ENCODE results near the gene UBP1. TPM values are rescaled to one million over a fixed set of nuclear protein-coding genes. Genes with fewer than 3 reads are reported as not detected.

UBP1 gene
- total RNA-seq, 5 donors from 2014 or later (not counting 1 experiment from before 2014, with no cell fraction given): 87.3 to 101 (median 91.4) TPM

- Histone ChIP-seq H3K4me1 (ENCODE audit: control insufficient read depth in 1 of 2, extremely low read depth in 1 of 2, insufficient read depth in 2 of 2, low read length in 2 of 2) (peaks cover 0 to 4% of the 10 kb centered on the region in 2 experiments), H3K36me3 (ENCODE audit: control insufficient read depth in 2 of 2, extremely low read depth in 1 of 2, insufficient read depth in 1 of 2, low read length in 1 of 2) (no peaks in the 10 kb centered on the region), H3K4me3 (ENCODE audit: control insufficient read depth in 1 of 2, extremely low read depth in 1 of 2, low read length in 1 of 2) (no peak overlapping the region), H3K27me3 (replicated peaks in 1 of 2; ENCODE audit: control insufficient read depth in 2 of 2, extremely low read depth in 1 of 2, insufficient read depth in 2 of 2, low read length in 1 of 2) (peaks cover 0 to 2% of the 10 kb centered on the region in 2 experiments), H3K9me3 (no peaks in the 10 kb centered on the region), H3K27ac (ENCODE audit: low read length) (no peak overlapping the region)
- Mint-ChIP-seq H3K9me3 (no peaks in the 10 kb centered on the region), H3K4me3 (no peak overlapping the region), H3K4me1 (peaks cover 0 to 3% (median 0%) of the 10 kb centered on the region in 3 donors), H3K27me3 (peaks cover 0 to 3% of the 10 kb centered on the region in 2 donors), H3K27ac (no peak overlapping the region), H3K36me3 (no peaks in the 10 kb centered on the region)
- WGBS (ENCODE audit: insufficient coverage): 90% methylated on average over 2 of the region's 10 CpGs
- ChIA-PET POLR2A (no interaction called here), CTCF (no interaction called here)
- ATAC-seq (replicated peaks in 1 of 4) (no peak), DNase-seq (no peak)
These were observed 75.6 kb downstream of the UBP1 start for GRCh38 chr3:33364531-33365128.

GRCh38 chr3:33364060-33364459 lies 76.1 kb downstream of the UBP1 start:
- Mint-ChIP-seq H3K4me1 (peaks cover 0 to 3% (median 0%) of the 10 kb centered on the region in 3 donors), H3K27me3 (peaks cover 2 to 3% of the 10 kb centered on the region in 2 donors), H3K4me3 (no peak overlapping the region), H3K36me3 (no peaks in the 10 kb centered on the region), H3K9me3 (no peaks in the 10 kb centered on the region), H3K27ac (no peak overlapping the region)
- H3K9me3 ChIP-seq: no peaks in the 10 kb centered on the region
- H3K36me3 ChIP-seq (ENCODE audit: control insufficient read depth in 2 of 2, extremely low read depth in 1 of 2, insufficient read depth in 1 of 2, low read length in 1 of 2): no peaks in the 10 kb centered on the region
- ATAC-seq (replicated peaks in 1 of 4) (no peak), DNase-seq (no peak)
- H3K27me3 ChIP-seq (replicated peaks in 1 of 2; ENCODE audit: control insufficient read depth in 2 of 2, extremely low read depth in 1 of 2, insufficient read depth in 2 of 2, low read length in 1 of 2): peaks cover 0 to 2% of the 10 kb centered on the region in 2 experiments
- H3K4me1 ChIP-seq (ENCODE audit: control insufficient read depth in 1 of 2, extremely low read depth in 1 of 2, insufficient read depth in 2 of 2, low read length in 2 of 2): peaks cover 0 to 4% of the 10 kb centered on the region in 2 experiments
- POLR2A ChIA-PET: no interaction called here
- CTCF ChIA-PET: interaction anchor here in 1 of 2 donors (1.3 kb wide), 1 partner anchor 9 kb away, joined by 4 read pairs; no protein-coding TSS in a partner anchor
- no peak overlapping the region for H3K27ac ChIP-seq (ENCODE audit: low read length)
- H3K4me3 ChIP-seq (ENCODE audit: control insufficient read depth in 1 of 2, extremely low read depth in 1 of 2, low read length in 1 of 2): no peak overlapping the region

GRCh38 chr3:33363113-33363800 lies 76.9 kb downstream of the UBP1 start:
- no peak overlapping the region for H3K27ac Mint-ChIP-seq
- Histone ChIP-seq H3K9me3 (no peaks in the 10 kb centered on the region), H3K36me3 (ENCODE audit: control insufficient read depth in 2 of 2, extremely low read depth in 1 of 2, insufficient read depth in 1 of 2, low read length in 1 of 2) (no peaks in the 10 kb centered on the region), H3K4me3 (ENCODE audit: control insufficient read depth in 1 of 2, extremely low read depth in 1 of 2, low read length in 1 of 2) (no peak overlapping the region), H3K4me1 (ENCODE audit: control insufficient read depth in 1 of 2, extremely low read depth in 1 of 2, insufficient read depth in 2 of 2, low read length in 2 of 2) (peaks cover 0 to 4% of the 10 kb centered on the region in 2 experiments), H3K27me3 (replicated peaks in 1 of 2; ENCODE audit: control insufficient read depth in 2 of 2, extremely low read depth in 1 of 2, insufficient read depth in 2 of 2, low read length in 1 of 2) (peaks cover 0 to 2% of the 10 kb centered on the region in 2 experiments), H3K27ac (ENCODE audit: low read length) (no peak overlapping the region)
- peaks cover 0 to 3% (median 0%) of the 10 kb centered on the region in 3 donors for H3K4me1 Mint-ChIP-seq
- no CpG with 5 or more reads among the region's 3 CpGs for WGBS (ENCODE audit: insufficient coverage)
- ChIA-PET CTCF (interaction anchor here in 1 of 2 donors (0.7 to 1.3 kb wide), 2 partner anchors 10 to 147 kb away, joined by 3 to 4 read pairs; no protein-coding TSS in a partner anchor), POLR2A (no interaction called here)
- H3K27me3 Mint-ChIP-seq: peaks cover 2 to 3% of the 10 kb centered on the region in 2 donors
- no peaks in the 10 kb centered on the region for H3K9me3 Mint-ChIP-seq
- ATAC-seq (replicated peaks in 1 of 4) (no peak), DNase-seq (no peak)
- H3K36me3 Mint-ChIP-seq: no peaks in the 10 kb centered on the region
- H3K4me3 Mint-ChIP-seq: no peak overlapping the region

- H3K9me3 ChIP-seq: no peaks in the 10 kb centered on the region
- ATAC-seq (replicated peaks in 1 of 4): no peak
- no peak for DNase-seq
- H3K27ac Mint-ChIP-seq: no peak overlapping the region
- CTCF ChIA-PET: no interaction called here
- no peak overlapping the region for H3K4me3 ChIP-seq (ENCODE audit: control insufficient read depth in 1 of 2, extremely low read depth in 1 of 2, low read length in 1 of 2)
- H3K27ac ChIP-seq (ENCODE audit: low read length): no peak overlapping the region
- H3K27me3 Mint-ChIP-seq: peaks cover 4 to 7% of the 10 kb centered on the region in 2 donors
- H3K9me3 Mint-ChIP-seq: no peaks in the 10 kb centered on the region
- no peaks in the 10 kb centered on the region for H3K36me3 Mint-ChIP-seq
- H3K4me1 ChIP-seq (ENCODE audit: control insufficient read depth in 1 of 2, extremely low read depth in 1 of 2, insufficient read depth in 2 of 2, low read length in 2 of 2): peaks cover 0 to 4% of the 10 kb centered on the region in 2 experiments
- H3K27me3 ChIP-seq (replicated peaks in 1 of 2; ENCODE audit: control insufficient read depth in 2 of 2, extremely low read depth in 1 of 2, insufficient read depth in 2 of 2, low read length in 1 of 2): peaks cover 0 to 2% of the 10 kb centered on the region in 2 experiments
- no peak overlapping the region for H3K4me3 Mint-ChIP-seq
- no peaks in the 10 kb centered on the region for H3K36me3 ChIP-seq (ENCODE audit: control insufficient read depth in 2 of 2, extremely low read depth in 1 of 2, insufficient read depth in 1 of 2, low read length in 1 of 2)
- no CpG with 5 or more reads among the region's 1 CpG for WGBS (ENCODE audit: insufficient coverage)
- H3K4me1 Mint-ChIP-seq: peaks cover 0 to 3% (median 0%) of the 10 kb centered on the region in 3 donors
- POLR2A ChIA-PET: no interaction called here
These were observed 79.9 kb downstream of the UBP1 start for GRCh38 chr3:33360136-33360825.

- Mint-ChIP-seq H3K36me3 (no peaks in the 10 kb centered on the region), H3K4me3 (no peak overlapping the region), H3K27ac (no peak overlapping the region), H3K4me1 (no peaks in the 10 kb centered on the region), H3K27me3 (peaks cover 4 to 8% of the 10 kb centered on the region in 2 donors), H3K9me3 (no peaks in the 10 kb centered on the region)
- DNase-seq: no peak
- H3K27ac ChIP-seq (ENCODE audit: low read length): no peak overlapping the region
- H3K4me3 ChIP-seq (ENCODE audit: control insufficient read depth in 1 of 2, extremely low read depth in 1 of 2, low read length in 1 of 2): no peak overlapping the region
- 81% methylated on average over 4 of the region's 4 CpGs for WGBS (ENCODE audit: insufficient coverage)
- ChIA-PET CTCF (interaction anchor here (0.5 to 0.7 kb wide), 3 partner anchors 38 to 284 kb away, joined by 4 to 7 read pairs (median 6); no protein-coding TSS in a partner anchor), POLR2A (no interaction called here)
- ATAC-seq (replicated peaks in 1 of 4): no peak
- no peaks in the 10 kb centered on the region for H3K4me1 ChIP-seq (ENCODE audit: control insufficient read depth in 1 of 2, extremely low read depth in 1 of 2, insufficient read depth in 2 of 2, low read length in 2 of 2)
- no peaks in the 10 kb centered on the region for H3K9me3 ChIP-seq
- no peaks in the 10 kb centered on the region for H3K36me3 ChIP-seq (ENCODE audit: control insufficient read depth in 2 of 2, extremely low read depth in 1 of 2, insufficient read depth in 1 of 2, low read length in 1 of 2)
- H3K27me3 ChIP-seq (replicated peaks in 1 of 2; ENCODE audit: control insufficient read depth in 2 of 2, extremely low read depth in 1 of 2, insufficient read depth in 2 of 2, low read length in 1 of 2): peaks cover 0 to 5% of the 10 kb centered on the region in 2 experiments
These were observed 81.9 kb downstream of the UBP1 start for GRCh38 chr3:33358172-33358781.

- H3K27ac Mint-ChIP-seq: no peak overlapping the region
- CTCF ChIA-PET: no interaction called here
- H3K4me1 Mint-ChIP-seq: no peaks in the 10 kb centered on the region
These were observed 84.6 kb downstream of the UBP1 start for GRCh38 chr3:33355611-33356010.

More at GRCh38 chr3:33355611-33356010, 84.6 kb downstream of the UBP1 start:
- no peaks in the 10 kb centered on the region for H3K4me1 ChIP-seq (ENCODE audit: control insufficient read depth in 1 of 2, extremely low read depth in 1 of 2, insufficient read depth in 2 of 2, low read length in 2 of 2)
- H3K4me3 ChIP-seq (ENCODE audit: control insufficient read depth in 1 of 2, extremely low read depth in 1 of 2, low read length in 1 of 2): no peak overlapping the region
- H3K27me3 ChIP-seq (replicated peaks in 1 of 2; ENCODE audit: control insufficient read depth in 2 of 2, extremely low read depth in 1 of 2, insufficient read depth in 2 of 2, low read length in 1 of 2): peaks cover 0 to 3% of the 10 kb centered on the region in 2 experiments
- H3K36me3 Mint-ChIP-seq: no peaks in the 10 kb centered on the region
- ATAC-seq (replicated peaks in 1 of 4): no peak
- no peaks in the 10 kb centered on the region for H3K9me3 ChIP-seq
- POLR2A ChIA-PET: no interaction called here
- no CpG with 5 or more reads among the region's 5 CpGs for WGBS (ENCODE audit: insufficient coverage)
- H3K4me3 Mint-ChIP-seq: no peak overlapping the region
- H3K27me3 Mint-ChIP-seq: peaks cover 4 to 8% of the 10 kb centered on the region in 2 donors
- H3K27ac ChIP-seq (ENCODE audit: low read length): no peak overlapping the region
- H3K9me3 Mint-ChIP-seq: no peaks in the 10 kb centered on the region
- DNase-seq: no peak
- H3K36me3 ChIP-seq (ENCODE audit: control insufficient read depth in 2 of 2, extremely low read depth in 1 of 2, insufficient read depth in 1 of 2, low read length in 1 of 2): no peaks in the 10 kb centered on the region
